GM21423 (cell line): ENCODE results near the gene ATP2B1.

Experiments used
- ATAC-seq: cut with Tn5 transposase; IDR thresholded peaks from one replicate; pipeline ENCODE4 v1.9.1; 2021; ENCODE audit warnings: mild to moderate bottlenecking, moderate library complexity; ENCODE audit not compliant: unreplicated experiment

Gene ATP2B1

GRCh38 chr12:89544681-89545184 is 163.9 kb downstream of the ATP2B1 start:
- ATAC-seq, result no peak

- ATAC-seq, result no peak
Measured at GRCh38 chr12:89544022-89544421, 164.6 kb downstream of the ATP2B1 start.

DNA sequence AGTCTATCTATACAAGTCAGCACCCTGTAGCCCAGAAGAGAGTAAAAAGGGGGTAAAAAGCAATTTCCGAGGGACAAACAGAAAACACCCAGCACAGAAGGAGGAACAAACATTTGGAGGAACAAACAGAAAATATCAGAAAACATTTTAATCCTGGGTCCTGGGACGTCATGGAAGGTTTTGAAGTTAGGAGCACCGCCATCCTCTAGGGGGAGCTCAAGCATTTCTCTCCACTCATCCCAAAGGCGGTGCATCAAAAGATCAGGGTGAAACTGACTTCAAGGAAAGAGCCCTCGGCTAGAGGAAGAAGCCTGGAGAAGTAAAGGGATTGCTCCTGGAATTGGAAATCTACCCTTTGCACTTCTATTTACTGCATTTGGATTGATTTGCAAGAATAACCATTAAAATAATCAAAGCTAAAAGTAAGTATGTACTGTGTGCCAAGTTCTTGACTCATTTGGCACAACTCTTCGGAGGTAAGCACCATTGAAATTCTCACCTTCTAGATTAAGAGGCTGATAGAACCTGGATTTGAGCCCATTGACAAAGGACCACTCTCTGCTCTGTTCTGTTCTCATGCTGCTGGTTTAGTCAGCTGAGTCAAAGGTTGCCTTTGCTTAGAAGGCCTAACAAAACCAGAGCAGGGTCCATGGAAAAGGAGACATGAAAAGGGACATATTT is 165.6 kb downstream of the ATP2B1 start:
- peak; percentile 82 for ATAC-seq

DNA sequence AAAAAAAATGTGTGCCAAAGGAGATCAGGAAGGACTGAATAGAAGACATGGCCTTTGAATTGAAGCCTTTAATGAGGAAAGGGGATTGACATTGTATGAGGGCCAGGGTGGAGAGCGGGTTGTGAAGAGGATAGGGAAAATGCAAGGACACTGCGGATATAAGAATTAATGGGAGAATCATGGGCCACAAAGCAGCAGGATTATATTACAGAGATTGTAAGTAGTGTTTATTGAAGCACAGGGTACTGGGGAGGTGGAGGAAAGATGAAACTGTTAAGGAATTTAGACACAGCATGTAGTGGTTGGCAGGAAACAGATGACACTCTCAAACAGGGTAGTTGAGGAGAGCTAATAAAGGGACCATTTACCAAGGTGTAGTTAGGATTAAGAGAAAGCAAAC is 166.4 kb downstream of the ATP2B1 start:
- no peak for ATAC-seq

DNA sequence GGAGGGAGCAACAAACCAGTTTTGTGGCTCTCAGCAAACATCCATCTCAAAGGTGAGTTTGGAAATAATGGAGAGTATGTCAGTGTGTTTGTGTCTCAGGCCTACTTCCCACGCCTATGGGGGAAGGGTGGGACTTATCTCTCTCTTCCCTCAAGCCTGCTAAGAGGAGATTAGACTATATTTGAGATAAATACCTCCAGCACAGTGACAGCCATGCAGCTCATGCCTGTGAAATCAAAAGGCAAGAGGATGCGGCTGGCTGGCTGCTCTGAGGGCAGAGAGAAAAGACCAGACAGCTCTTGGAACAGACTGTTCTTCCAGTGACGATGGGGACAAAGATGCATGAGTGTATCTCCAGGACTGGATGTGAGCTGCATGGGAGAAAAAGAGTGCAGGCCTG is 168.1 kb downstream of the ATP2B1 start:
- no peak for ATAC-seq

DNA sequence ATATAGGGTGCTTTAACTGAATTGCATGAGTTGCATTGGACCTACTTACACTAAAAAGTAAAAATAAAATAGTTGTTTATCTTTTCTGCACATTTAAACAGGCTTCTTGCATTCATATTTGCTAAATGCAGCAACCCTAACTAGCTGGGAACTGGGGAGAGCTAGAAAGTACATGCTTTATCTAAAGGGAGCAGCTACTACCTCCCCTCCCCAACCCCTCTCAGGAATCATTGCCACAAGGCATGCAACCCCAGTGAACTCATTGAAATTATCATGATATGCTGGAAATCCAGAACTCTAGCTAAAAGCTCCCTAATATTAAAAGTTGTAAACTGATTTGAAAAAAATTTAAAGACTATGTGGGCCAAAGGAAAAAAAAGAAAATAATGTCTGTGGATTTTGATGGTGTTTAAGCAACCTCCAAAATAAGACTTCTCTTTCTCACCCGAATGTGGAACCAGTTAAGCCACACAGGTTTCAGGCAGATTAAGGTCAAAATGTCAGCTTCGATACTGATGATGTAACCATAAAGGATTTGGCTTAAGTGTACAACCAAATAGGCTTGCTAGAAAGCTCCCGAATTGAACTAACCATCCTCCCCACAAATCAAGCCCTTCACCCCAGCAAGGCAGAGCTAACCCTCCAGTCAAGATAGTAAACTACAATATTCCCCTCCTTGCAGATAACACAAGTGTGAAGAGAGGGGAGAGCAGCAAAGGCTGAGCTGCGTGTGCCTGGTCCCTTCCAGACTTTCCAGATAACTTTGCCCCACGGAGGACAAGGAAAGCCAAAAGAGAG is 169.0 kb downstream of the ATP2B1 start:
- ATAC-seq, result no peak

DNA sequence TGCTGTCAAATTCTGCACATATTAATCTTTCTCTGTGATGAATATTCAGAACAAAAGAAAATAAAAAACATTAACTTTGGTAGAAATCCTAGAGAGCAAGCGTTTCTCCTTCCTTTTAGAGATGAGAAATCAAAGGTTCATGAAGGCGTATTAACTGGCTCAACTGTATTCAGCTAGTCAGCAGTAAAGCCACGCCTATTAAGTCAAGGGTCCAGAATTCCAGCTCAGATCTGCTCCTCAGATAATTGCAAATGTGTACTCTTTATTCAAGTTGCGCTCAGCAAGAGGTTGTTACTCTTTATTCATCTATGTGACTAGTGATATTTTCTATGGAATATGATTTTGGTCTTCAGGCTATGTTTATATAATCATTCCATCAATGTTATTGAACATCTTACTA is 169.7 kb downstream of the ATP2B1 start:
- ATAC-seq, result no peak
